Measurements from ENCODE around the gene MINDY2. TPM values are rescaled to one million over a fixed set of nuclear protein-coding genes. Genes with fewer than 3 reads are reported as not detected.

Gene MINDY2
- 10 to 100 TPM in 2 of 4 donors, 1 to 10 TPM in 2; 7.4 to 12.7 (median 10.4) TPM for total RNA-seq

- Histone ChIP-seq H3K4me3 (peak within 1 kb of the TSS; percentile 76 to 97 (median 92)), H3K9me3 (no peaks in the 10 kb centered on the region), H3K36me3 (no peaks in the 10 kb centered on the region), H3K27me3 (no peaks in the 10 kb centered on the region), H3K27ac (peak within 1 kb of the TSS; percentile 96 to 97 (median 97)), H3K4me1 (peaks cover 0 to 31% (median 7%) of the 10 kb centered on the region in 4 donors)
- TF ChIP-seq POLR2A (IDR thresholded peaks at IDR 0.05) (peak; percentile 91 to 97), CTCF (IDR thresholded peaks at IDR 0.05) (peak in 5 of 6 experiments; percentile 11 to 63 (median 47))
- peak; percentile 95 to 99 (median 99) for DNase-seq
Measured at GRCh38 chr15:58770857-58771620, at the start of gene MINDY2. Gene MINDY2 (plus strand): TSS chr15:58771302. CDS start chr15:58771396, 94 bp downstream.

GRCh38 chr15:58724466-58724865 is 46.6 kb upstream of the MINDY2 start:
- Histone ChIP-seq H3K36me3 (no peaks in the 10 kb centered on the region), H3K27ac (no peak overlapping the region), H3K4me3 (no peak overlapping the region), H3K4me1 (peaks cover 0 to 8% (median 0%) of the 10 kb centered on the region in 4 donors), H3K9me3 (no peaks in the 10 kb centered on the region), H3K27me3 (no peaks in the 10 kb centered on the region)
- DNase-seq, result no peak
- TF ChIP-seq POLR2A (IDR thresholded peaks at IDR 0.05) (no peak), CTCF (IDR thresholded peaks at IDR 0.05) (no peak)

GRCh38 chr15:58726867-58727266 is 44.2 kb upstream of the MINDY2 start:
- Histone ChIP-seq H3K27ac (no peak overlapping the region), H3K27me3 (no peaks in the 10 kb centered on the region), H3K9me3 (no peaks in the 10 kb centered on the region), H3K4me3 (no peak overlapping the region), H3K36me3 (no peaks in the 10 kb centered on the region), H3K4me1 (peaks cover 0 to 8% (median 0%) of the 10 kb centered on the region in 4 donors)
- DNase-seq, result no peak
- no peak for TF ChIP-seq POLR2A (IDR thresholded peaks at IDR 0.05)
- no peak for TF ChIP-seq CTCF (IDR thresholded peaks at IDR 0.05)

GRCh38 chr15:58731756-58732535 is 39.2 kb upstream of the MINDY2 start:
- no peaks in the 10 kb centered on the region for H3K27me3 ChIP-seq
- H3K27ac ChIP-seq, result no peak overlapping the region
- H3K9me3 ChIP-seq, result no peaks in the 10 kb centered on the region
- H3K4me3 ChIP-seq, result no peak overlapping the region
- DNase-seq, result no peak
- H3K4me1 ChIP-seq, result peaks cover 0 to 13% (median 0%) of the 10 kb centered on the region in 4 donors
- no peak for TF ChIP-seq POLR2A (IDR thresholded peaks at IDR 0.05)
- no peak for TF ChIP-seq CTCF (IDR thresholded peaks at IDR 0.05)
- H3K36me3 ChIP-seq, result no peaks in the 10 kb centered on the region

- no peak overlapping the region for H3K4me3 ChIP-seq
- no peaks in the 10 kb centered on the region for H3K27me3 ChIP-seq
- no peak overlapping the region for H3K27ac ChIP-seq
- TF ChIP-seq CTCF (IDR thresholded peaks at IDR 0.05) (no peak), POLR2A (IDR thresholded peaks at IDR 0.05) (no peak)
- H3K36me3 ChIP-seq, result no peaks in the 10 kb centered on the region
- H3K4me1 ChIP-seq, result peaks cover 0 to 13% (median 0%) of the 10 kb centered on the region in 4 donors
- no peaks in the 10 kb centered on the region for H3K9me3 ChIP-seq
- DNase-seq, result no peak
Measured at GRCh38 chr15:58732625-58733363, 38.3 kb upstream of the MINDY2 start.
